Measurements from ENCODE around the gene GRID2IP. TPM values are rescaled to one million over a fixed set of nuclear protein-coding genes. Genes with fewer than 3 reads are reported as not detected.

The GRID2IP gene
- total and polyA plus RNA-seq, 10 of the 15 experiments (the other 5 are each of a cell fraction or from before 2014, with no cell fraction given) = not detected

- Histone ChIP-seq H2AFZ (ENCODE audit: control insufficient read depth, low read depth, low read length) (no peak overlapping the region), H3K79me2 (ENCODE audit: control insufficient read depth, insufficient read depth, low read length) (no peaks in the 10 kb centered on the region), H4K20me1 (ENCODE audit: control insufficient read depth, insufficient read depth) (no peaks in the 10 kb centered on the region), H3K27ac (ENCODE audit: control insufficient read depth, insufficient read depth) (no peak overlapping the region), H3K4me3 (no peak overlapping the region), H3K27me3 (replicated peaks in 1 of 2; ENCODE audit: control insufficient read depth in 2 of 2, insufficient read depth in 2 of 2, low read length in 1 of 2) (no peaks in the 10 kb centered on the region), H3K9me3 (replicated peaks; ENCODE audit: control insufficient read depth, insufficient read depth, low read length) (no peaks in the 10 kb centered on the region; the same call in 1 of the 3 replicates), H3K4me1 (ENCODE audit: control insufficient read depth, insufficient read depth, low read length) (no peaks in the 10 kb centered on the region), H3K9ac (ENCODE audit: control insufficient read depth, insufficient read depth, low read length) (no peak overlapping the region), H3K4me2 (ENCODE audit: control insufficient read depth, insufficient read depth) (no peak overlapping the region), H3K36me3 (ENCODE audit: control insufficient read depth in 2 of 2, insufficient read depth in 2 of 2, low read length in 1 of 2) (no peaks in the 10 kb centered on the region)
- POLR2A ChIA-PET = no interaction called here
- no TSS peak for BruUV-seq (replicated peaks)
- ATAC-seq (peak; percentile 31; the same call in 1 of the 3 replicates), FAIRE-seq (no peak), DNase-seq (ENCODE audit: low read depth, low spot score) (no peak)
- in situ Hi-C loops (cut with MboI) (no loop called here), intact Hi-C loops (cut with micrococcal nuclease; ENCODE audit: unreplicated experiment) (no loop called here)
- RAD21 ChIA-PET (ENCODE audit: unreplicated experiment) = interaction anchor here (0.6 kb wide), 1 partner anchor 626 kb away, joined by 3 read pairs; no protein-coding TSS in a partner anchor
- SMC1A ChIA-PET (ENCODE audit: uncharacterized antibody, unreplicated experiment) = interaction anchor here (0.7 kb wide), 1 partner anchor 49 kb away, joined by 3 read pairs; no protein-coding TSS in a partner anchor
- 0% methylated on average over 1 of the region's 1 CpG for WGBS (ENCODE audit: insufficient coverage, insufficient replicate concordance, low lambda C conversion rate, missing lambda C conversion rate)
- CTCF ChIA-PET = interaction anchor here (1.4 kb wide), 1 partner anchor 26 kb away, joined by 3 read pairs; no protein-coding TSS in a partner anchor
- no peak for TF ChIP-seq ZNF592 (IDR thresholded peaks at IDR 0.05)
- TF ChIP-seq ETV6 (conservative IDR thresholded peaks at IDR 0.05 in 1 of 2, IDR thresholded peaks at IDR 0.05 in 1 of 2; ENCODE audit: borderline replicate concordance in 1 of 2, low read depth in 1 of 2) = no peak
- TF ChIP-seq MXI1 (IDR thresholded peaks at IDR 0.05; ENCODE audit: low read depth, low read length) = no peak
These were observed 61.6 kb downstream of the GRID2IP start for GRCh38 chr7:6489612-6490011.

Measured in GM12878 (cell line).